ENCODE data around the gene MX2.
A peak's percentile ranks its signal among the peaks of the same experiment; 100 is the strongest.
"Not testable (repeated sequence)": the region's sequence is repeated elsewhere in the genome, so short reads cannot be mapped to it uniquely, and the experiment has no call there.

Gene MX2

GRCh38 chr21:41419921-41420862 is 58.4 kb downstream of the MX2 start:
- peak; percentile 79 for DNase-seq

DNA sequence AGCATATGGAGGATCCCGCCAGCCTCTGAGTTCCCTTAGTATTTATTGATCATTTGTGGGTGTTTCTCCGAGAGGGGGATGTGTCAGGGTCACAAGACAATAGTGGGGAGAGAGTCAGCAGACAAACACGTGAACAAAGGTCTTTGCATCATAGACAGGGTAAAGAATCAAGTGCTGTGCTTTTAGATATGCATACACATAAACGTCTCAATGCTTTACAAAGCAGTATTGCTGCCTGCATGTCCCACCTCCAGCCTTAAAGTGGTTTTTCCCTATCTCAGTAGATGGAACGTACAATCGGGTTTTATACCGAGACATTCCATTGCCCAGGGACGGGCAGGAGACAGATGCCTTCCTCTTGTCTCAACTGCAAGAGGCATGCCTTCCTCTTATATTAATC is 59.2 kb downstream of the MX2 start:
- not testable (repeated sequence) for DNase-seq

DNA sequence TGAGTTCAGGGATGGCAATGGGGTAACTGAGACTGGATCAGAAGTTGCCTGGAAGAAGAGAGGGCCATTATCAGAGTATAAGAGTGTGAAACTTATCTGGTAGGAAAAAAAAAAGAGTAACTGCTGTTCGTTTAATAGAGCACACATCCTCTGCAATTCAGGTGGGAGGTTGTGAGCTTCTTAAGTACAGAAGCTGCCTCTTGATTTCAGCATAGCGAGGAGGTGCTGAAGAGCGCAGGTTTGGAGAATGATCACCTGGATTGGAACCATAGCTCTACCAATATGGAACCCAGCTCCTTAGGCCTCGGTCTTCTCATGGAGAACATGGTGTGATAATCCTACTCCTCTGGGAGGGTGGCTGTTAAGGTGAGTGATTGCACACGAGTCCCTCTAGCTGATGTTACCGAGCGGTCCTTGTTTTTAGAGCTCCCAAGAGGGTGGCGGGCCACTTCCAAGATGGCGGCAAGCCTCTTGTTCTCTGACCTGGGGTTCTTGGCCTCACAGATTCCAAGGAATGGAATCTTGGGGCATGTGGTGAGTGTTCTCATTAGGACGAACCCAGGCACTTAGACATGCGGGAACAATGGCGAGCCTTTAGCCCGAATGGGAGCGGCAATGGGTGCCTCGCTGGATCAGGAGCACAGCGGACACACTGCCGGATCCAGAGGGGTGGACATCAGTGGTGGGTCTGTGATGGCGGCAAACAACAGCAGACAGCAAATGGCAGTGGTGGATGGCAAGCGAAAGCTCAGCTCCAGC is 60.9 kb downstream of the MX2 start:
- DNase-seq, result no peak

- DNase-seq, result not testable (repeated sequence)
Observed at GRCh38 chr21:41423305-41423636, 61.4 kb downstream of the MX2 start.

DNA sequence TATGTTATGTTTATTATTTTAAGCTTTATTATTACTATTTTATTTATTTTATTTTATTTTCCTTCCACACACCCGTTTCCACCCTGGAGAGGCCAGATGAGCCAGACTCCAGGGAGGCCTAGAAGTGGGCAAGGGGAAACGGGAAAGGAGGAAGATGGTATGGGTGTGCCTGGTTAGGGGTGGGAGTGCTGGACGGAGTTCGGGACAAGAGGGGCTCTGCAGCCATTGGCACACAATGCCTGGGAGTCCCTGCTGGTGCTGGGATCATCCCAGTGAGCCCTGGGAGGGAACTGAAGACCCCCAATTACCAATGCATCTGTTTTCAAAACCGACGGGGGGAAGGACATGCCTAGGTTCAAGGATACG is 63.7 kb downstream of the MX2 start:
- DNase-seq, result no peak

DNA sequence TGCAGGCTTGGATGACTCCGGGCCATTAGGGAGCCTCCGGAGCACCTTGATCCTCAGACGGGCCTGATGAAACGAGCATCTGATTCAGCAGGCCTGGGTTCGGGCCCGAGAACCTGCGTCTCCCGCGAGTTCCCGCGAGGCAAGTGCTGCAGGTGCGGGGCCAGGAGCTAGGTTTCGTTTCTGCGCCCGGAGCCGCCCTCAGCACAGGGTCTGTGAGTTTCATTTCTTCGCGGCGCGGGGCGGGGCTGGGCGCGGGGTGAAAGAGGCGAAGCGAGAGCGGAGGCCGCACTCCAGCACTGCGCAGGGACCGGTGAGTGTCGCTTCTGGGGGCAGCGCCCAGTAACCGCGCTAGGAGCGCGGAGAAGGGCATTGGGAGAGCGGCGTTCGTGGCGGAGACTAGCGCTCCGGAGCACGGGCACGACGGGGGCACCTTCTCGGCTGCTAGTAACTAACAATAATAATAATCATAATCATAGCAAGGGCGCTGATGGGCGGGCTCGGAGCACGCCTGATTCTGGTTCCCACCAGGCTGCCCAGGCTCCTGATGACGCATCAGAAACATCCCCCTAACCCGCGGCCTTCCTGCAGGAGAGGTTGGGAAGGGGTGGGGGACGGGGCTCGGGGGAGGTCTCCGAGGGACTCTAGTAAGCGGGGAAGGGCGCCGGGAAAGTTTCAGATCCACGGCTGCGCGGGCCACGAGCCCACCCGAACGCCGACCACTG is 64.3 kb downstream of the MX2 start, which contains the start of gene MX1:
MX1 (plus strand) TSS at position 286 of the 722 bp plus-strand sequence. CDS start 5,832 bp downstream, outside the sequence.
- peak; percentile 38 for DNase-seq

DNA sequence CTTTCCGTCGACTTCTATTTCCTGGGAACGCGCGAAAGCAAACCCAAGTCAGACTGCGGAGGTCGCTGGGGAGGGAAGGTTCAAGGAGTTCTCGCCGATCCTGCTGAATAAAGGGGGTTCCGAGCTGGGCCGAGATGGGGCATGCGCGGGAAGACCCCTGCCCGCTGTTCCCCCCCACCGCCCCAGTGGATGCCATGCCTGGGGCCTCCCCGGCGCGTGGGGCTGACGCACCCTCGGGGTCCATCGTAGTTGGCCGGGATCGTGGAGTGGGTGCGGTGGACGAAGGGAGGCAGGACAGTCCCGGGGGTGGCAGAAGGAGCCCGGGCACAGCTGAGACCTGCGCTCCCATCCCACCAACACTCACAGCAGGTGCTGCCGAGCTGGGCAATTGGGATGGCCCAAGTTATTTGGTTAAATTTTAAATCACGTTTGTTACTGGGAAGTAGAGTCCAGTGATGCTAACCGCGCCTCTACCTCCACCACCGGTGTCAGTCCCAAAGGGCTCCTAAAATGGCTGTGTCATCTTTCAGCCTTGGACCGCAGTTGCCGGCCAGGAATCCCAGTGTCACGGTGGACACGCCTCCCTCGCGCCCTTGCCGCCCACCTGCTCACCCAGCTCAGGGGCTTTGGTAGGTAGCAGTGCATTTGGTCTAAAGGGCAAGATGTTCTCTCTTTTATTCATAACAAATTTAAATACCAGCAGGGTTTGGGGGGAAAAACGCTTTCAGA is 65.0 kb downstream of the MX2 start:
- no peak for DNase-seq

DNA sequence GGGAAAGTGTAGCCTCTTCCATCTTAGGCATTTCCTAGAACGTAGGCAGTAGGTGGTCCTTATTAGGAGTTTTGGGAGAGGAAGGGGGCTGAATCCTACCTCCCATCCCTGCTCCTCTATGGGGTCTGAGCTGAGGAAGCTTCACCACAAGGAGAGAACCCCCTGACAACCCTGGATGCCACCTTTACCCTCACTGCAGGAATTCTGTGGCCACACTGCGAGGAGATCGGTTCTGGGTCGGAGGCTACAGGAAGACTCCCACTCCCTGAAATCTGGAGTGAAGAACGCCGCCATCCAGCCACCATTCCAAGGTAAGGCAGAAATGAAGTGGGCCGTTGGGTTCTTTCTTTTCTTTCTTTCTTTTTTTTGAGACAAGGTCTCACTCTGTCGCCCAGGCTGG is 65.7 kb downstream of the MX2 start:
- no peak for DNase-seq

GRCh38 chr21:41428311-41428710 is 66.5 kb downstream of the MX2 start:
- DNase-seq, result no peak

- no peak for DNase-seq
Observed at GRCh38 chr21:41428847-41429246, 67.0 kb downstream of the MX2 start.

DNA sequence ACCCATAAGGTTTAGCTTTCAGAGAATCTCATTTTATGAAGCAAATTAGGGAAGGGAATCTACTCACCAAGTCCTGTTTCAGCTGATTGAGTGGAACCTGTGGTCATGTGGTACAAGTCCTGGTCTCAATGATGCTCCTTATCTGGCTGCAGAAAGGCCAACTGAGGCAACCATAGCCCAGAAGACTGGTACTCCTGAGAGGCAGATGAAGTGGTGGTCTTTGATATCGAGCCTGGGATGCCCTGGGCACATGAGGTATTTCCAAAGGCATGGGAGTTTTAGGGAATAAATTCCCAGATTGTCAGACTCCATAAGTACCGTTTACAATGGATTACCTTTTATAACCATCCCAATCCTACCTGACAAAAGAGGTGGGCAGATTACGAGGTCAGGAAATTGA is 67.5 kb downstream of the MX2 start:
- DNase-seq, result no peak

DNA sequence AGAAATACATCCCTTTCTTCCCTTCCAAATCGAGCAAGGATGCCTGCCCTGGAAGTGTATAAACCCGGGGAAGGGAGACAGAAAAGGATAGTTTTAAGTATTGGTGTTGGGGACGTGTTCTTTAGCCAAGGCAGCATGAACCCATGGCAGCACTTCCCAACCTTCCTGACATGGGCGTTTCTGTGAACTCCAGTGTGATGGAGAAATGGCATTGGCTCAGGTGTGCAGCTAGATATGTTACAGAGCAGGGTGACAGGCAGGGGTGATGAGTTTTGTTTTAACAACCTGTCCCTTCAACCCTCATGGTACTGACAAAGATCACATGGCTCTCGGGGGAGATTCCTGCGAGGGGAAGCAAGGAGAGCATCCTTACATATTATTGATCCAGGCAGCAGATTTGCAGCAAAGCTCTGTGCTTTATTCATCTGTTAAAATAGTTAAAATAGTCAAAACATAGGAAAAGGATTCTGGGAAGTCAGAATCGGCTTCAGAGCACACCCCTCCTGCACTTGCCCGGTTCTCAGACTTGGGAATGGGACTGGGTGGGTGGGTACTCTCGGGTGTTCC is 68.2 kb downstream of the MX2 start:
- no peak for DNase-seq

GRCh38 chr21:41431788-41432548 is 70.1 kb downstream of the MX2 start:
- DNase-seq, result no peak

DNA sequence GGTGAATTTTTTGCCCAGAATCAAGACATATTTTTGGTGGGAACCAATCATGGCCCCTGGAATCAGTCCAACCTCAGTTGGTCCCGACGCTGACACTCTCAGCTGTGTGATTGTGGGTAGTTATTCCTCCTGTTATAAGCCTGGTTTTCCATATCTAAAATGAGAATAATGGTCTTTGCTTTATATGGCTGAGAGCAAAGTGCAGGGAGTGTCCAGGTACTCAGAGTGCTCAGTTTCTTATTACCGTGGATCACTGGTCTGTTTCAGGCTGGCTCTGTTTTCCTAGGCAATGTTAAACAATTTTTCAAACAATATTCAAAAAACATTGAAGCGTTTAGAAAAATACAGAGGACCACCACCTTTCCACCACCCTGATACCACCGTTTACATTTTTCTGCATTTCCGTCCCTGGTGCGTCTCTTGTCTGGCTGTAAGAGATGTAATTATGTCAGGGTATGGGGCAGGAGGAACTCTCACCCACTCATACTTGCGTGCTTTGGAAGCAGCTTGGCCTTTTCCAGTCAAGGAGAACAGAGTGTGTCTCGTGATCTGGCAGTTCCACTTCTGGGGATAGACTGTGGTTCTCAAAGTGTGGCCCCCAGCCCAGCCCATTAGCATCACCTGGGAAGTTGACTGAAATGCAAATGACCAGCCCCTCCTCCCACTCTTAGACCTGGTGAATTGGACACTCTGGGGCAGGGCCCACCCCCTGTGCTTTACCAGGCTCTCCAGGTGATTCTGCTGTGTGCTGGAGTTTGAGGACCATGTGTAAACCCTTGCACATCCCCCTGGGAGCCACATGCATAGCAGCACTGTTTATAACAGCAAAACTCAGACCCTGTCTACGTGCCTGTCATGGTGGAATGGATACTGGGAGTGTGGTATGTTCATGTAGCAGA is 71.0 kb downstream of the MX2 start:
- DNase-seq, result peak; percentile 11

- no peak for DNase-seq
Observed at GRCh38 chr21:41433566-41433965, 71.7 kb downstream of the MX2 start.

DNA sequence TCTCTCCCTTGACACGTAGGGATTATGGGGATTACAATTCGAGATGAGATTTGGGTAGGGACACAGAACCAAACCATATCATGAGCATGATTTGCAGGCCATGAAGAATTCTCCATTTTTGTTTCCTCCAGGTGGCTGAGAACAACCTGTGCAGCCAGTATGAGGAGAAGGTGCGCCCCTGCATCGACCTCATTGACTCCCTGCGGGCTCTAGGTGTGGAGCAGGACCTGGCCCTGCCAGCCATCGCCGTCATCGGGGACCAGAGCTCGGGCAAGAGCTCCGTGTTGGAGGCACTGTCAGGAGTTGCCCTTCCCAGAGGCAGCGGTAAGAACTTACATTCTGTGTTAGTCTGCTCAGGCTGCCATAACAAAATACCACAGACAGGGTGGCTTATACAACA is 73.9 kb downstream of the MX2 start:
- DNase-seq, result no peak

- no peak for DNase-seq
Observed at GRCh38 chr21:41437729-41438128, 75.9 kb downstream of the MX2 start.

- no peak for DNase-seq
Observed at GRCh38 chr21:41438425-41439113, 76.7 kb downstream of the MX2 start.

- DNase-seq, result no peak
Observed at GRCh38 chr21:41439248-41439647, 77.4 kb downstream of the MX2 start.

DNA sequence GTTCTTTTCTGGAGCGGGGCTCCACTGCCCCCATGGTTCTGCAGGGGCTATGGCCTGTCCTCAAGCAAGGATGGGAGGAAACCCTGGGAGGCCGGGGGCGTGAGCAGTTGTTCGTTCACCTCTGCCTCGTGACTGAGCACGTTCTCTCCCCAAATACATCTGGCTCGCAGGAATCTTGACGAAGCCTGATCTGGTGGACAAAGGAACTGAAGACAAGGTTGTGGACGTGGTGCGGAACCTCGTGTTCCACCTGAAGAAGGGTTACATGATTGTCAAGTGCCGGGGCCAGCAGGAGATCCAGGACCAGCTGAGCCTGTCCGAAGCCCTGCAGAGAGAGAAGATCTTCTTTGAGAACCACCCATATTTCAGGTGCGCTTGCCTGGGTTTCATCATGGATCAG is 79.7 kb downstream of the MX2 start:
- DNase-seq, result no peak
